NCI-H128 (cell line): ENCODE data around the gene CDAN1.
A peak's percentile ranks its signal among the peaks of the same experiment; 100 is the strongest.
"Not testable (repeated sequence)": the region's sequence is repeated elsewhere in the genome, so short reads cannot be mapped to it uniquely, and the experiment has no call there.

Experiments used
- DNase-seq: peaks from one replicate; lab custom pipeline; 2025; ENCODE audit not compliant: unreplicated experiment; lab: John Stamatoyannopoulos, UW

Gene CDAN1

GRCh38 chr15:42712584-42712983 is 24.3 kb downstream of the CDAN1 start:
- no peak for DNase-seq

- DNase-seq: no peak
These were observed 25.2 kb downstream of the CDAN1 start for GRCh38 chr15:42711746-42712145.

- no peak for DNase-seq
These were observed 26.3 kb downstream of the CDAN1 start for GRCh38 chr15:42710662-42711061.

- no peak for DNase-seq
These were observed 28.9 kb downstream of the CDAN1 start for GRCh38 chr15:42707873-42708544.

DNA sequence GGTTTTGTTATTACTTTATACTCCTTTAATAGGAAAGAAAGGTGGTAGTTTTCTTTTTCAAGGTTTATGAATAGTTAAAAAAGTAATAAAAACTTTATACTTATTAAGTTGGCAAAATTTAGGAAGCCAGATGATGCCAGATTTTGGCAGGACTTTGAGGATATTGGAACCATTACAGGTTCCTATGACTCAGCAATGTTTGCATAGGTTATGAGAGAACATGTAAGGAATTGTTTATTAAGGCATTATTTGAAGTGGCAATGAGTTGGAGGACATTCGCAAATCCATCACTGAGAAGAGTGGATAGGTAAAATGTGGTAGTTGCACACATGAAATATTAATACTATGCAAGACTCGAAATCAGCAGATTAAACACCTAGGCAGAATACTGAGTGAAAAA is 29.9 kb downstream of the CDAN1 start:
- no peak for DNase-seq

DNA sequence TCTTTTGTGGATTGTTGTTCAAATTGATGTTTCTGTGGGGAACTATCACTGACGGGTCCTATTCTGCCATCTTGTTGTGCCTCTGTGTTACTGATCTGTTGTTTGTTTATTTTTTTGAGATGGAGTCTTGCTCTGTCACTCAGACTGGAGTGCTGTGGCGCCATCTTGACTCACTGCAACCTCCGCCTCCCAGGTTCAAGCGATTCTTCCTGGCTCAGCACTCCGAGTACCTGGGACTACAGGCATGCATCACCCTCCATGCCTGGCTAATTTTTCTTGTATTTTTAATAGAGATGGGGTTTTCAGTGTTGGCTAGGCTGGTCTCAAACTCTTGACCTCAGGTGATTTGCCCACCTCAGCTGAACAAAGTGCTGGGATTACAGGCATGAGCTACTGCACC is 31.6 kb downstream of the CDAN1 start:
- no peak for DNase-seq

DNA sequence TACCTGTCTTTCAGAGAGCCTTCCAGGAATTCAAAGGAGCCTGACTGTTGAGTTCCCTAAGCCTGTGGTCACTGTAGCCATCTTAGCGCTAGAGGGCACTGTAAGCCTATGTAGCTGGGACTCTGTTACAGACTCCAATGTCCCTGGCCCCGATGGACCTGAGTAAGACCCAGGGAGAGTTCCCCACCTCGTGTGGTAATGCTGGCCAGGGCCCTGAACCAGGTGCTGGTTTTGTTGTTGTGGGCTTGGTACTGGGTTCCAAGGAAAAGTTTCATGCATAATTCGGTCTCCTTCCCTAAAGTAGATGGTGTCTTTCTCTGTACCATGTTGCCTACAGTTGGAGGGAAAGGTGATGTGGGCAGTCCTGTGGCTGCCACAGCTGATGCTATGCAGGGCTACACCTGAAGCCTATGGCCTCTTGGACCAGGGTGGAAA is 32.4 kb downstream of the CDAN1 start:
- peak; percentile 21 for DNase-seq

GRCh38 chr15:42696626-42697025 is 40.3 kb downstream of the CDAN1 start:
- no peak for DNase-seq

GRCh38 chr15:42695527-42696071 is 41.3 kb downstream of the CDAN1 start:
- DNase-seq: no peak

DNA sequence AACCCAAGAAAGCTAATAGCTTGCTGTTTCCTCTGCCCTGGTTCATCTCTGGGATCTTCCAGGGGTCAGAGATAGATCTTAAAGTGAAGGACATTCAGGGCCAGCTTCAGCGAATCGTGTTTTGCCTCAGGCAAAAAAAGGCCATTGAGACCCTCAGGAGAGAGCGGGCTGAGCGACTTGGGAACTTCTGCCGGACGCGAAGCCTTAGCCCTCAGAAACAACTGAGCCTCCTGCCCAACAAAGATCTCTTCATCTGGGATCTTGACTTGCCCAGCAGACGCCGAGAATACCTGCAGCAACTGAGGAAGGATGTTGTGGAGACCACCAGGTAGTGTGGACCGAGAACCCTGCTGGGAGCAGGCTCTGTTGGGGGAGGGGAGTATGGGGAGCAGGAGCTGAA is 42.5 kb downstream of the CDAN1 start:
- DNase-seq: no peak

DNA sequence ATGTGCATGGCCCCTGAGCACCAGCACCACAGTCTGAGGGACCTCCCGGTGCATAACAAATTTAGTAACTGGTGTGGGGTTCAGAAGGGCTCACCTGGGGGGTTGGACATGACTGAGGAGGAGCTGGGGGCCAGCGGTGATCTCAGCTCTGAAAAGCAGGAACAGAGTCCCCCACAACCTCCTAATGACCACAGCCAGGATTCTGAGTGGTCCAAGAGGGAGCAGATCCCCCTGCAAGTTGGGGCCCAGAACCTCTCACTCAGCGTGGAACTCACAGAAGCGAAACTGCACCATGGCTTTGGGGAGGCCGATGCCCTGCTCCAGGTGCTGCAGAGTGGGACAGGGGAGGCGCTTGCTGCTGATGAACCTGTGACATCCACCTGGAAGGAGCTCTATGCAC is 43.0 kb downstream of the CDAN1 start:
- no peak for DNase-seq

DNA sequence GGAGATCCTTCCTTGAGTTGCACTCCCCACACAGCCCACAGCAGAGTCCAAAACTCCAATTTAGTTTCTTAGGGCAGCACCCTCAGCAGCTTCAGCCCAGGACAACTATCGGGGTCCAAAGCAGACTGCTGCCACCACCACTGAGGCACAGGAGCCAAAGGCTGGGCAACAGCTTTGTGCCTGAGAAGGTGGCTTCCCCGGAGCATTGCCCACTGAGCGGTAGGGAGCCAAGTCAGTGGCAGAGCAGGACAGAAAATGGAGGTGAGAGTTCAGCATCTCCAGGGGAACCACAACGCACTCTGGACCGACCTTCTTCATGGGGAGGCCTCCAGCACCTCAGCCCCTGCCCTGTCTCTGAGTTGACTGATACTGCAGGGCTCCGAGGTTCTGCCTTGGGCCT is 43.4 kb downstream of the CDAN1 start:
- DNase-seq: no peak

DNA sequence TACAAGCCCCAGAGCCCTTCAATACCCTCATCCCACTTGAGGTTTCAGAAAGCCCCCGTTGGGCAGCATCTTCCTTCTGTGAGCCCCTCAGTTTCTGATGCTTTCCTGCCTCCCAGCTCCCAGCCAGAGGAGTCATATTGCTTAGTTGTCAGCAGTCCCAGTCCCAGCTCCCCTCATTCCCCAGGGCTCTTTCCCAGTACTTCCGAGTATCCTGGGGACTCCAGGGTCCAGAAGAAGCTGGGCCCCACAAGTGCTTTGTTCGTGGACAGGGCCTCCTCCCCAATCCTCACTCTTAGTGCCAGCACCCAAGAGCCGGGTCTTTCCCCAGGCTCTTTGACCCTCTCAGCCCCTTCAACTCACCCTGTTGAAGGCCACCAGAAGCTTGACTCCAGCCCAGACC is 43.9 kb downstream of the CDAN1 start:
- DNase-seq: no peak

- DNase-seq: no peak
These were observed 44.4 kb downstream of the CDAN1 start for GRCh38 chr15:42692536-42692935.

GRCh38 chr15:42691770-42692169 is 45.2 kb downstream of the CDAN1 start:
- no peak for DNase-seq

GRCh38 chr15:42691308-42691707 is 45.6 kb downstream of the CDAN1 start:
- no peak for DNase-seq

- no peak for DNase-seq
These were observed 48.6 kb downstream of the CDAN1 start for GRCh38 chr15:42688301-42688700.

GRCh38 chr15:42687740-42688139 is 49.2 kb downstream of the CDAN1 start:
- DNase-seq: no peak

- DNase-seq: no peak
These were observed 50.6 kb downstream of the CDAN1 start for GRCh38 chr15:42686281-42686680.

DNA sequence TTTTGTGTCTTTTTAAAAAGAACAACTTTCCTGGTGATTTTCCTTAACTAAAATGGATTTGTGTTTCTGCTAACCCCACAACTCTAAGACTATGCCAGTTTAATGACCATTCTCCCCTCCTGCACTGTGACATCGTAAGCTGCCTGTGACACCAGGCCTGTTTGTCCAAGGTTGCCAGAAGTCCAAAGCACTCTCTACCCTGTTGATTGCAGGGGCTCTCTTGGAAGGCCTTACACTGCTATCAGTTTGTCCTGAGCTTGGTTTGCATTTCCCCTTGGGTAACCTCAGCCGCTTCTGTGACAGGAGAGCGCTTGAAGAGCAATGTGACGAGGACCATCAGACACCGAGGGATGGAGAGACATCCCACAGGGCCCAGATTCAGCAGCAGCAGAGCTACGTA is 55.8 kb downstream of the CDAN1 start:
- DNase-seq: no peak

- DNase-seq: not testable (repeated sequence)
These were observed 56.8 kb downstream of the CDAN1 start for GRCh38 chr15:42680142-42680482.

GRCh38 chr15:42679285-42680141 is 57.4 kb downstream of the CDAN1 start:
- DNase-seq: no peak
